GM12872 (cell line): ENCODE data around the gene YJU2.

Source experiments
- CTCF ChIP-seq: IDR thresholded peaks from 3 replicates; pipeline ENCODE4 v1.5.1; 2011; ENCODE audit warnings: low read depth, mild to moderate bottlenecking, low read length, moderate library complexity; ENCODE audit not compliant: insufficient read depth

Gene YJU2

GRCh38 chr19:4217429-4218264 is 29.2 kb upstream of the YJU2 start:
- TF ChIP-seq CTCF: no peak

DNA sequence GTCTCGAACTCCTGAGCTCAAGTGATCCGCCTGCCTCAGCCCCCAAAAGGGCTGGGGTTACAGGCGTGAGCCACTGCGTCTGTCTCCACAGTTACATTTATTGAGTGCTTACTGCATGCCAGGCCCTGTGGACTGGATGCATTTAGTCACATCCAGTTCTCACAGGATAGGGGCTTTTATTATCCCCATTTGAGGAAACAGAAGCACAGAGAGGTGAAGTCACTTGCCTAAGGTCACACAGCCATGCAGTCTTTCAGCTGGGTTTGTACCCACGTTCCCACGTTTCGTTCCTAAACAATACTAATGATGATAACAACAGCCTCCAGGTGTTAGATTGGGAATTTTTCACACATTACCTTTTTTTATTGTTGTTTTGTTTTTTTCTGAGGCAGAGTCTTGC is 26.7 kb upstream of the YJU2 start:
- TF ChIP-seq CTCF: no peak

GRCh38 chr19:4224470-4224869 is 22.4 kb upstream of the YJU2 start:
- no peak for TF ChIP-seq CTCF

GRCh38 chr19:4225885-4226284 is 21.0 kb upstream of the YJU2 start:
- TF ChIP-seq CTCF: no peak

DNA sequence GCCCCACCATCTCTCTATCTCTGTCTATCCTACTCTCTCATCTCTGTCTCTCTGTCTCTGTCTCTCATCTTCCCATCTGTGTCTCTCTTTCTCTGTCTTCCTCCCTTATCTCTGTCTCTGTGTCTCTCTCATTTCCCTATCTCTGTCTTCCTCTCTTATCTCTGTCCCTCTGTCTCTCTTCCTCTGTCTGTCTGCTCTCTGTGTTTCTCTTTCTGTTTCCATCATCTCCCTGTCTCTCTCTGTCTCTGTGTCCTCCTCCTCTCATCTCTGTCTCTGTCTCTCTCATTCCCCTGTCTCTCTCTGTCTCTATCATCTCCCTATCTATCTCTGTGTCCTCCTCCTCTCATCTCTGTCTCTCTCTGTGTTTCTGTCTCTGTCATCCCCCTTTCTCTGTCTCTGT is 19.1 kb upstream of the YJU2 start:
- TF ChIP-seq CTCF: no peak

GRCh38 chr19:4228765-4229178 is 18.1 kb upstream of the YJU2 start:
- no peak for TF ChIP-seq CTCF

GRCh38 chr19:4229179-4229931 is 17.5 kb upstream of the YJU2 start, which contains the start of gene EBI3:
EBI3 (plus strand) TSS chr19:4229523; CDS start chr19:4229551, 28 bp downstream.
- no peak for TF ChIP-seq CTCF
